Stimulated activated CD8-positive, alpha-beta memory T cell treated with anti-CD3 and anti-CD28 coated beads, Interleukin-7, amount 100 ng/mL, for 1 hour (primary cell): Measurements from ENCODE around the gene GALC.

Experiments used
- DNase-seq, 2 donors: peaks; one replicate each; pipeline ENCODE4 v3.0.0-alpha.2; 2020; ENCODE audit warnings: low read depth in 2 of 2

The GALC gene

GRCh38 chr14:87888136-87888999 is 104.6 kb downstream of the GALC start:
- no peak for DNase-seq

GRCh38 chr14:87883750-87884149 is 109.2 kb downstream of the GALC start:
- no peak for DNase-seq
